NCI-H2171 (cell line): ENCODE measurements around the gene CPN2.

Source experiments
- DNase-seq: peaks from one replicate; lab custom pipeline; 2025; lab: John Stamatoyannopoulos, UW

Gene CPN2

DNA sequence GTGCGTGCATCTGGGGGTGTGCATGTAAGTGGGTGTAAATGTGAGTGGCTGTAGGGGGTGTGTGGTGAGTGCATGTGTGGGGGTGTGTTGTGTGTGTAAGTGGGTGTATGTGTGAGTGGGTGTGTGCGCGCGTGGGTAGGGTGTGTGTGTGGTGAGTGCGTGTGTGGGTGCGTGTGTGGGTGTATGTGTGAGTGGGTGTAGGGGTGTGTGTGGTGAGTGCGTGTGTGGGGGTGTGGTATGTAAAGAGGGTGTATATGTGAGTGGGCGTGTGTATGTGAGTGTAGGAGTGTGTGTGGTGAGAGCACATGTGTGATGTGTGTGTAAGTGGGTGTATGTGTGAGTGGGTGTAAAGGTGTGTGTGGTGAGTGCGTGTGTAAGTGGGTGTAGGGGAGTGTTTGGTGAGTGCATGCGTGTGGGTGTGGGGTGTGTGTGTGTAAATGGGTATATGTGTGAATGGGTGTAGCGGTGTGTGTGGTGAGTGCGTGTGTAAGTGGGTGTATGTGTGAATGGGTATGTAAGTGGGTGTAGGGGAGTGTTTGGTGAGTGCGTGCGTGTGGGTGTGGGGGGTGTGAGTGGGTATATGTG, 916 bp upstream of the CPN2 start:
- DNase-seq, result no peak

DNA sequence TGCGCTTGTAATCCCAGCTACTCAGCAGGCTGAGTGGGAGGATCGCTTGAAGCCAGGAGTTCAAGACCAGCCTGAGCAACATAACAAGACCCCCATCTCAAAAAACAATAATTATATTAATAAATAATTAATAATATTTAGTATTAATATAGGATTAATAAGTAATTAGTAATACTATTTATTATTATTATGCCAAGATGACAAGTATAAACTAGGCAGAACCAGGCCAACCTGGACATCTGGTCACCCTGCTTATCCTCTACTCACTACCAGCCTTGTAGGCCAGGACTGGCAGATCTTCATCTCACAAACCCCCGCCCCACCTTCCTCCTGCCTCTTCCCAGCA, 429 bp downstream of the CPN2 start:
- DNase-seq, result no peak

DNA sequence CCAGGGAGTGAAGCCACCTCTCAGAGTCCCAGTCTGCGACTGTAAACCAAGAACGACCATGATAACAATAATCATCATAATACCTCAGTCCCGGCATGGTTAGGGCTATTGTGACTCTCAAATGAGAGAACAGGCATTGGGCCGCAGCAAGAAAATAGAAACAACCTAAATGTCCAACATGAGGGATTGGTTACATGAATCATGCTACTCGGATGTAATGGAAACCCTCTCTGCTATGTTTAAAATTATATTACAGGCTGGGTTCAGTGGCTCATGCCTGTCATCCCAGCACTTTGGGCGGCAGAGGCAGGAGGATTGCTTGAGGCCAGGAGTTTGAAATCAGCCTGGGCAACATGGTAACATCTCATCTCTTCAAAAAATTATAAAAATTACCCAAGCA, 2.8 kb downstream of the CPN2 start:
- no peak for DNase-seq

DNA sequence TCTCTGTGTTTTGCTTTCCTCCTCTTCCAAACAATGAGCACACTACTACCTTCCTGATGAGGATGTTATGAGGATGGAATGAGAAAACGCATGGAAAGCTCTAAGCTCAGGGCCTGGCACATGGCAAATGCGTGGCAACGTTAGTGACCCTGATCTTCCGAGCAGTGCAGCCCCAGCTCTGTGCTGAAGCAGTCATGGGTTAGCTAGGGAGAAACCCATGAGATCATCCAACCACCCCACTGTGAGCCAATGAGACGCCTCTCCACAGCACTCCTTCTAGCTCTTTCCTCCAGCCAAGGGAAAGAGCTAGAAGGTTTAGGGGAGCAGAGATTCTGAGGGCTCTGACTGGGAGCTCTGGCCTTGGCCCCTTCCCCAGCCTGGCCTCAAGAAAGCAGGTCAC, 4.5 kb downstream of the CPN2 start:
- no peak for DNase-seq

DNA sequence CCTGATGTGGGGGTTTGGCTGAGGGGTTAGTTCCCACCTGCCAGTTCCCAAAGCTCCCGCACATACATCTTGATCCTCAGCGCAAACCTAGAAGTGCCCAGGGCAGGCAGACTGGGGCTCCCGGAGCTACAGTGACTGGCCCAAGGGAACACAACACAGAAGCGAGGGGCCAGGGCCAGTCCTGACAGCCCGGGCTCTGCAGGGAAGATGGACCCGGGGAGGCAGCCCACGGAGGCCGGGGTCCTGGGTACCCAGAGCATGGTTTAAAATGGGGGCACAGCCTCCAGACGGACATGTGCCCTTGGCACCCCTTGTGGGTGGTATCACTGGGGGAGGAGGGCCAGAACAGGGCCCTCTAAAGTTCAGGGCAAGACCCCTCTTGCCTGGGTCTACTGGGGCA, 5.1 kb downstream of the CPN2 start:
- DNase-seq, result no peak

DNA sequence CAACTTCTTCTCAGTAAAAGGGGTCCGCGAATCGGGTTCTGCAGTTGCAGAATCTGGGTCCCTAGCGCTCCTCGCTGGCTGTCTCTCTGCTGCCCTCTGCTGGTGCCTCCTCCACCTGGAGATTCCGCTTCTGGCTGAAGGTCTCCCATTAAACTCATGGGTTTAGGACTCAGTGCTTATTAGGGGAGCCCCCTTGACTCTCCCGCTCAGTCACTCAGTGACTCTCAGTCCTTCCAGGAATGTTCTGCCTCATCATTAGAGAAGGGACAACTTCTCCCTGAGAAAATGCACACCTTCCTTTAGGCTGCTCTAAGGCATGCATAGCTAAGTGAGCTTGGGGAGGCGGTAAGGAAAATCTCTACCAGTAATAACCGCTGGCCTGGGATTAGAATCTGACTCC, 7.1 kb downstream of the CPN2 start:
- peak; percentile 12 for DNase-seq

DNA sequence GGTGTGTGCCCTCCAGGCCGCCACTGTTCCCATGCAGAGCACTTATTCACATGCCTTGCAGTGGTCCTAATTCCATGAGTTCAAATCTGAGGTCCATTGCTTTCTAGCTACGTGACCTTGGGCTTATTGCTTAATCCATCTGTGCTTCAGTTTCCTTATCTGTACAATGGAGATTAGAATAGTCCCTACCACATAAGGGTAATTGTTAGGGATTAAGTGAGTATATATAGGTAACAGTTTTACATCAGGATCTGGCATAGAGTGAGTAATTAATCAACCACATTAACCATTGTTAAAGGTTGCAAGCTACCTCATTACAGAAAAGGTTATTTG, 7.6 kb downstream of the CPN2 start:
- DNase-seq, result no peak

DNA sequence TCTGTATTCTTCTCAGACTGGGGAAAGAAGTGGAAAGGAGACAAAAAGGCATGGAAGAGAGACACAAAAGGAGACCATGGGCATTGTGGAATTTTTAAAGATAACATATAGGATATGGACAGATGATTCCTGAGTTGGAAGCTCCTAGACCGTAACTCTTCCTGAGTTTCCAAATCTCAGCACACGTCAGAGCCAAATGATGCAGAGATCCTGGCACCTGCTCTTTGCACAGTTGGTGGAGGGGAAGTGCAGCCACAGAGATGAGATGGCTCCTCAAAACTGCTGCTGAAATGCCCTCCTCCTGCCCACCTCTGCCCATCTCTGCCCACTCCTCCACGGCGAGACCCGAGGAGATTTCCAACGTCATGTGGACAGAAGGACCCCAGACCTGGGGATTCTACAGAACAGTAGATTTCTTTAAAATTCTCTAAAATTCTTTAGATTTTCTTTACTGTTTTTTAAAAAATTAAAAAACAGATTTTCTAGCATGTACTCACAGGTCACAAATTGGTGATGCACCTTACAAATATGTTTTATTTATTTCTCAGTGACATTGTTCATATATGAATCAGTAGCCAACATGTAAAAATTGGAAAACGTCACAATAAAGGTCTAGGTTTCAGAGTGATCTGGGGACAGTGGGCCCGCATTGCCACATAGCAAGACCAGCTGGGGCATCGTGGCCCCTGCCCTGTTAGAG, 8.1 kb downstream of the CPN2 start:
- DNase-seq, result no peak

DNA sequence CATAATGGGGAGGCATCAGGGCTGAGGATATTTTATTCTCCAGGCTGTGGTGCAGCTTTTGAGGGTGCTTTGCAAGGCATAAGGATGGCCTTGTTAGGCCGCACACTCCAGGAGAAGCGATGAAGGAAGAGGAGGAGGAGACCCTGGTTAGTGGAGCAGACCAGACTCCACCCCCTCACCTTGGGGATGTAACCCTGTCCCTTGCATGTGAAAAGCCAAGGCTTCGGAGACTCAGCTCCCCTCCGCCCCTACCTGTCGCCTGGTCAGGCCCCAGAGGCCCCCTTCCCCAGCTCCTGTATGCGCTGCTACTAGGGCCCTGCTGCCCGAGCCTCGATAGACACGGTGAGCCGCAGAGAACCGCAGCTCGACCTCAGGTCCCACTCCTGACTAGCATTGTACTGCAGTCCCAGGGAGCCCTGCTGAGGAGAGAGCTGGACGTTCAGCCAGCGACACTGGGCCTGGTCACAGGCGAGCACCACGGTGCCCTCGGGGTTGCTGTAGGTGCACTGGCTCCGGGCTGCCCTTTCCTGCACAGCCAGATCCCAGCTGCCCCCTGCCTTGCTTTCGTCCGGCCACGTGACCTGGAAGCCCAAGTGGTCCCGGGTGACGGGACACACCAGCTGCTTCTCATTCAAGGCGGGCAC, 10.2 kb downstream of the CPN2 start:
- DNase-seq, result no peak

DNA sequence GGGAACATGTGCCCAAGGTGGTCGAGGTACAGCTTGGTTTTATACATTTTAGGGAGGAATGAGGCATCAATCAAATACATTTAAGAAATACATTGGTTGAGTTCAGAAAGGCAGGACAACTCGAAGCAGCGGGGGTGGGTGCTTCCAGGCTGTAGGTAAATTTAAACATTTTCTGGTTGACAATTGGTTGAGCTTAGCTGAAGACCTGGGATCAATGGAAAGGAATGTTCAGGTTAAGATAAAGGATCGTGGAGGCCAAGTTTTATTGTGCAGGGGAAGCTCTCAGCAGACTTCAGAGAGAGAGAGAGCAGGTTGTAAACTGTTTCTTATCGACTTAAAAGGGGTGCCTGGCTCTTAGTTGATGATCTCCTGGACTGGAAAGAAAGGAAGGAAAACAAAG, 11.3 kb downstream of the CPN2 start:
- no peak for DNase-seq

DNA sequence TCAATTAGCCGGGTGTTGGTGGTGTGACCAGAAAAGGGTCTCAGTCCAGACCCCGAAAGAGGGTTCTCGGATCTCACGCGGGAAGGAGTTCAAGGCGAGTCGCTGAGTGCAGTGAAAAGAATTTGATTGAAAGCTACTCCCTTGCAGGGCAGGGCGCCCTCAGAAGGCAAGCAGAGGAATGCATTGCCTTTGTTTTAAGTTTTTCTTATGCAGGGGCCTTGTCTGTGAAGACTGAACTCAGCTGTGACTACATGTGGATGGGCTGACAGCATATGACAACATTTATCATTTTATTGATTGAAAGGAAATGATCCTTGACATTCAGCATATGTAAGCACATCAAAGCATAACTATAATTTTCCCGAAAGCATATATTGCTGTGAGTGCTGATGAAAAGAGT, 11.8 kb downstream of the CPN2 start:
- DNase-seq, result no peak

DNA sequence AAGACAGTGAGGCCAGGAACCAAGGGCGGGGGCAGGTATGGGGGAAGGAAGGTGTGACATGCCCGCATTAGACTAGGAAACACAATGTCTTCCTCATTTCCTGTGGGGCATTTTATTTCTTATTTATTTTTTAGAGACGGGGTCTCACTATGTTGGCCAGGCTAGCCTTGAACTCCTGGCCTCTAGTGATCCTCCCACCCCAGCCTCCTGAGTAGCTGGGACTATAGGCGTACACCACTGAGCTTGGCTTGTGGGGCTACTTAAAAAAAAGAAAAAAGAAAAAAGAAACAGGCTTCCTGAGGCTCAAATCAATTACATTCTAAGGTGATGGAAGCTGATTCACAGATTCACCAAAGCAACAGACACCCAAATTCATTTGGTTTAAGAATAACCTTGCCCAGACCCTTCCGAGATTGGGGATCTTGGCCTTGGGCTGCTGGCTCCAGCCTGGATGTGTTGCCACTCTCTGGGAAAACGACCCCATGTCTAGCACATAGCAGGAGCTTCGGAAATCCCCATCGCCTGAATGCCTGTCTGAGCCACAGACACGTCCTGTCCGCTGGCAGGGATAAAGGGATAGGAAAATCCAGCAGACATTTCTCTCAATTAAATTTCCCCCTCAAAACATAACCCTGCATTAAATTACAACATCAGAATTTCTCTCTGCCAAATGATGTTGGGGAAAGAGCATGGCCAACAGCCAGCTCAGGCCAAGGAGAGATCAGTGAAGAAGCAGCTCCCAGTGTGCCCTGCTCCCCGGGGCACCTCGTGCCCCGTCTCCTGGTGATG, 13.0 kb downstream of the CPN2 start:
- no peak for DNase-seq

DNA sequence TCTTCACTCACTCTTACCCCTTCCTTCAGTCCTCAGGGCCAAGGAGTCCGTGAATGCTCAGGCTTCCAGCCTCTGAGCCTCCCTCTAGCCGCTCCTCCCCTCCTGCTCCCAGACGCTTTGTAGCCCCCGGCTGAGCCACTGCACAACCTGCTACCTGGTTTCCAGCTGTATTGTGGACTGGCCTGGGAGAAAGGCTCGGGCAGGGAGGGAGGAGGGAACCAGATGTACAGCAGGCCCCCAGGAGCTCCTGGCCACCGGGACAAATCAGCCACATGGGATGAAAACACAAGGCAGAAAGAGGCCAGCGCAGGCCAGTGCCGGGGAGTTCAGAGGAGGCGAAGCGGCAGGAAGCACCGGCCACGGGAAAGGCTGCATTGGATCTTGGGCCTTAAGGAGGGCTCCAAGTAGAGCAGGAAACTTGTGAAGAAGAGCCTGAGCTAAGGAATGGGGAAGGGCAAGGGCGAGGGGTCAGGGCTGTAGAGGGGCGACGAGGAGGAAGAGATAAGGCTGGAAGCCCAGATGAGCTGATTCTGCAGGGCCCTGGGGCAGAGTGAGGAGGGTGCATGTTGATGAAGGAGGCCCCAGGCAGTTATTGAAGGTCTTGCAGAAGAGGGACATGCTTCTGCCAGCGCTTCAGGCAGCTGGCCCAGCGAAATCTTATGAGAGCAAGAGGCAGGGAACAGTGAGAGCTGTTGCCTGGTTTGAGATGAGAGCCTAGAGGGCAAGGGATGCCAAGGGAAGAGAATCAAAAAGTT, 14.3 kb downstream of the CPN2 start:
- DNase-seq, result no peak

DNA sequence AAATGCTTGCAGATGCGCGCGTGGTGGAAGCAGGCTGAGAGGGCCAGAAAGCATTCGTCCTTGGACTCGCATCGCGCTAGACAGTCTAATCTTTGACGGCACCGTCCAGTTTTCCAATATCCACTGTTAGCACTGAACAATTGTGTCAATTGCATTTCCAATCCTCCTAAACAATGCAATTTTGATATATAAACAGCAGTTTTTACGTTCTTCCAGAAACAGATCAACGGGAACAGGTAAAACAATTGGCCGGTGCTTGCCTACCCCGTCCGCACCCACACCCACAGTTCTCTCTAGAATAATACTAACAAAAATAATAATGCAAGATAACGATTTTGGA, 17.2 kb downstream of the CPN2 start:
- DNase-seq, result no peak

DNA sequence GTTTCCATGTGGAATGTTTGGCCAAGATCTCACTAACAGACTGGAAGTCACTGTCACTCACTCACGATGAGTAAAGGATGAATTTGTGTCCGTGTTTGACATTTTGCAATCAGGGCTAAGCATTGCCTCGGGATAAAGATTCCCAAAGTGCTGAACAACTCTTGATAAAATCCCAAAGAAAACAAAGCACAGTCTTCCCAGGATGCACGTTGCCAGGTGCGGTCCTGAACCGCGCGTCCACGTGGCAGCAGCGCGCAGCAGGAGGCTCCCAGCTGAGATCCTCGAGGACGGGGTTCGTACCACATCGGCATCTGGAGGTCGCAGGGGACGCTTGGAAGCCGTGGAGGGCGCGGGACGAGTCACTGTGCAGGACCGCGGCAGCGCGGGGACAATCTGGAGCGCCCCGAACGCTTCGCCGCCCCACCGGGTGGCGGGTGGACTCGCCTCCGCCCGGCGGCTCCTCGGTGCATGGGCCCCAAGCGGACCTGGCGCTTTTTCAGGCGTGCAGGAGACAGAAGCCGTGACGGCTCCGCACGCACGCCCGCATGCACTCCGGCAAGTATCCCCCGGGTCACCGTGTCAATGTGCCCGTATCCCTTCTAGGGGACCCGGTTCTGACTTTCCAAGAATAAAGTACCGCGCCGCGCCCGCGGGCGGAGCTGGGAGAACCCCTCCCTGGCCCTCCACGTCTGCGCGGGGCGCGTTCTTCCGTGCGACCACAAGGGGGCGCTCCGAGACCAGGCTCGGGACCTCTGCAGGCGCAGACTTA, 17.7 kb downstream of the CPN2 start:
- no peak for DNase-seq

DNA sequence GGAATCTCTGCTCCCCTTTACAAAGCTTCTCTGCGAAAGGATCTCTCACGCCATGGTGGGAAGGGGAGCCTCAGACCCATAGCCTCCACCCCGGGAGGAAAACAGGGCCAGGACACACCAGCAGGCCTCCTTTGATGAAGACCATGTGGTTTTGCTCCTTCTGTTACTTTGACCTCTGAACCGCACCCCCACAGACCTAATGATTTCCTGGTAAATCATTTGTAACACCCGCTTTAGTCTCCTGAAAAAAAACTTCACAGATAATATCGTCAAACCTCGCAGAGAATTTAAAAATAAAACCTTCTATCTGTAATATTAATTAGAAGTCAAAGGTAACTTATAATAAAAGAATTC, 18.3 kb downstream of the CPN2 start:
- no peak for DNase-seq

DNA sequence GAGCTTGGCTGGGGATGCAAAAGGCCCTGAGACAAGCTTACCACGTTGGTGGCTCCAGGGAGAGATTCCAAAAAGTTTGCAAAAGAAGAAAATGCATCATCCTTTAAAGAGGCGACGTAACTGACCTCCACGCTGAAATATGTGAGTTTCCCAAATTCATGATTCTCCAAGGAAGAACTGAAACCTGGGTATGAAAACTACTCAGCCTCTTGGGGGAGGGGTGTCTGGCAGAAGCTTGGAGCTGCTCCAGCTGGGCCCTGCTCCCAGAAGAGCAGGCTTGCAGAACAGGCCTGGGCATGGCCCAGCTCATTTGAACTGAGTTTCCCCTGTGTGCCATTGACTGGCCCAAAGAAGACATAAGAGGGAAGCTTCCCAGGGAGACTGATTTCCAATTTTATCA, 20.5 kb downstream of the CPN2 start:
- no peak for DNase-seq

DNA sequence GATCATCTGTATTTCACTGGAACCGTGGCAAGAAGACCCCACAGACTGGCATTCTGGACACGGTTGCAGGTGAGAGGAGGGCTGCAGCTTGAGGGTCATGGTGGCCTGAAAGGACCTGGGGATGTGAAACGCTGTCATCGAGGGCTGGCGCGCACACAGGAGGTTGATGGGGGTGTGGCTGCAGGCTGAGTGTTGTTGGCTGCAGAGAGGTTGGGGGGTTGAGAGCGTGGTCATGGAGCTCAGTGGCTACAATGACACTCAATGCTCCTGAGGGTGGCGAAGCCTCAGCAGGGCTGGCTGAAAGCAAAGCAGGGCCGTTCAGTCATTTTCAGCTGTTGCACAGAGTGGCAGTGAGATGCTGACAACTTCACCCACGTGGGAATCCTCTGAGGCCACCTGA, 21.0 kb downstream of the CPN2 start:
- no peak for DNase-seq

DNA sequence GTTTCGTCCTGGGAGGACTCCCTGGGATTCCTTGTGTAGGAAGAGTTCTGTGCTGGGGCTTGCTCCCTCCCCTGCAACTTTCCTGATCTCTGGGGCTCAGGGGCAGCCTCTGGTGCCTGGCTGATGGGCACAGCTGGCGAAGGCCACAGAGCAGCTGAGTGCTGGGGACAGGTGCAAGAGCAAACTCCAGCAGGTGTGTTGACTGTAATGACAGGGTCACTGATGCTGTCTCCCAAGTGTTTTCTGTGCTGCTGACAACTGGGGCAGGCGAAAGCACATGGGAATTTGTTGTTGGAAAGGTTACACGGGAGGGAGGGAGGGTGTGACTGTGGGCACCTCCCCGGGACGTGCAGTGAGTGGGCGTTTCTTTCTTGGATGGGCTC, 21.6 kb downstream of the CPN2 start:
- DNase-seq, result no peak

DNA sequence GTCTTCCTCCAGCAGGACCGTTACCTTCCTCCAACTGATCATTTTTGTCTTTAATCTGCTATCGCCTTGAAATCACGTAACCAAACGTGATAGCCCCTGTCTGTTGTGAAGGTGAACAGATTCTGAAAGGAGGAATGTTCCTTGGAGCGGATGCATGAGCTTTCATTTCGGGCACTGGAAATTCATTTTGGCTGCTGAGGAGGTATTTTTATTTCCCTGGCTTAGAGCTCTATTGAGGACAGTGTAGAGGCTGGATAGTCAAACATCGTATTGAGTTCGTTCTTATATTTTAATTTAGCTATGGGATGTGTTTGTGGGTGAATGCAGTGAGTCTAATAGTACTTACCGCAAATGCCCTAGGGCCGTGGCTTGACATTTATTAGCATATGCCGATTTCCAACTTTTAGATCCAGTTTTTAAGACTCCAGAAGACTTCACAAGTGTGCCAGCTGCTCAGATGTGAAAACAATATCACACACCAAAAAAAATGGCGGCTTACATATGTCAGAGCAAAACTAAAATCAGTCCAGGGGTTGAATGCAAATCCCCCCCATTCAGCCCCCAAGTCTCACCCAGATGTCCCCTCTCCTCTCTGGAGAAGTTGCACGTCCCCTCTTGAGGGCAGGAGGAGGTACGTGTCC, 22.1 kb downstream of the CPN2 start:
- DNase-seq, result no peak

DNA sequence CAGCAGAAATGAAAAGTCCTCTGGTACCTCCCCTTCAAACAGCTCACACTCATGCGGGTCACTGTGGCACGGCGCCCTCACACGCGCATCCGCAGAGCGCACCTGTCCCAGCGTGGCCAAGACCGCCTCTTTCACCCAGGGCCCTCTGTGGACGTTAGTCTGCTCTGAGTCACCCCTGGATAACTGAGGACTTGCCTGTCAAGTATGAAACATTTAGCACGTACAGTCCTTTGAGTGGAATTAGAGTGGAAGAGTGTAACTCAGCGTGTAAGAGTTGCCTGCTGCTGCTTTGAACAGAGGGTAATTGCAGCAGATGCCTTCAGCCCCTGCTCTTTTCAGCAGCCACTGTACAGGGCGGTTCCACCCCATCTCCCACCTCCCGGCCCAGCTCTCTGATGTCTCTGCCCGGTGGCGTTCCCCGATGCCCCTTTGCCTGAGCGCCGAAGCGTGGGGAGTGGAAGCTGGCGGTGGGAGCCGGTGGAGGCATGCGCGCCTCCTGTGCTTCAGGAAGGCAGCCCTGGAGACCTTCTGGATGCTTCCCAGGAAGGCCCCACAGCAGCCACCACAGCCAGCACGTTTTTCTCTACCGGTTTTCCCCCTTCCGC, 23.0 kb downstream of the CPN2 start:
- DNase-seq, result no peak
